H1 (cell line): Measurements from ENCODE around the gene SIGLEC10. TPM values are rescaled to one million over a fixed set of nuclear protein-coding genes. Genes with fewer than 3 reads are reported as not detected.

ENCODE experiments used
- CTCF ChIA-PET: fragments of 300-600 bp; sonication (Branson Sonifier 250); formaldehyde crosslinking; loops from one replicate; lab custom pipeline; 2021; ENCODE audit not compliant: partially characterized antibody; lab: Charles Lee
- POLR2A ChIA-PET: fragments of 300-600 bp; sonication (Branson Sonifier 250); formaldehyde crosslinking; loops from one replicate; lab custom pipeline; 2021; ENCODE audit warnings: inconsistent platforms; ENCODE audit not compliant: partially characterized antibody; lab: Charles Lee
- DNase-seq, 2 experiments: peaks; one replicate each; pipeline versions ENCODE4 v3.0.0 to v3.0.0-alpha.2; 2010 to 2022; ENCODE audit warnings: low spot score in 2 of 2, low read depth in 1 of 2, mixed read lengths in 1 of 2
- FAIRE-seq: peaks from 2 replicates; lab custom pipeline; 2011; peaks lifted over from hg19 to GRCh38; lab: Jason Lieb, UNC
- H2AFZ ChIP-seq: 2 replicates; pipeline ENCODE4 v1.8.1; 2012; ENCODE audit warnings: low read length, inconsistent platforms
- H2AK5ac ChIP-seq: 2 replicates; pipeline ENCODE4 v1.6.1; 2013; ENCODE audit warnings: low read depth, low read length
- H2BK120ac ChIP-seq: replicated peaks from 2 replicates; pipeline ENCODE3; 2013; ENCODE audit warnings: low read depth, low read length, inconsistent platforms
- H2BK12ac ChIP-seq: 2 replicates; pipeline ENCODE4 v1.6.1; 2013; ENCODE audit warnings: low read depth, low read length
- H2BK15ac ChIP-seq: 2 replicates; pipeline ENCODE4 v1.6.1; 2013; ENCODE audit warnings: low read length
- H2BK20ac ChIP-seq: 2 replicates; pipeline ENCODE4 v1.6.1; 2013; ENCODE audit warnings: low read length
- H2BK5ac ChIP-seq: 2 replicates; pipeline ENCODE4 v1.6.1; 2013; ENCODE audit warnings: low read depth, low read length
- H3K14ac ChIP-seq: 2 replicates; pipeline ENCODE4 v1.6.1; 2013; ENCODE audit warnings: inconsistent platforms; ENCODE audit not compliant: insufficient read length
- H3K18ac ChIP-seq: 2 replicates; pipeline ENCODE4 v1.6.1; 2013; ENCODE audit warnings: low read length; ENCODE audit errors: extremely low read depth
- H3K23ac ChIP-seq: 2 replicates; pipeline ENCODE4 v1.6.1; 2013; ENCODE audit warnings: inconsistent platforms; ENCODE audit not compliant: insufficient read length
- H3K23me2 ChIP-seq: 2 replicates; pipeline ENCODE4 v1.6.1; 2013; ENCODE audit warnings: low read depth, low read length
- H3K27ac ChIP-seq: 2 replicates; pipeline ENCODE4 v1.6.1; 2011; ENCODE audit warnings: low read depth, low read length, inconsistent platforms
- H3K27me3 ChIP-seq, 4 experiments: replicated peaks in 1 of 4; 1 replicate in 1 of 4; 2 replicates in 3 of 4; pipeline versions ENCODE4 v1.6.1 to v1.8.1; 2011 to 2013; ENCODE audit warnings: low read length in 3 of 4, mild to moderate bottlenecking in 3 of 4, inconsistent platforms in 2 of 4, mixed read lengths in 2 of 4, moderate library complexity in 1 of 4; ENCODE audit not compliant: control insufficient read depth in 3 of 4, insufficient read depth in 3 of 4; ENCODE audit errors: extremely low read depth in 1 of 4
- H3K36me3 ChIP-seq, 4 experiments: 2 replicates each; pipeline versions ENCODE4 v1.6.1 to v1.8.1; 2011 to 2013; ENCODE audit warnings: mild to moderate bottlenecking in 4 of 4, low read length in 3 of 4, moderate library complexity in 2 of 4, control low read depth in 1 of 4, inconsistent platforms in 1 of 4; ENCODE audit not compliant: insufficient read depth in 4 of 4, control insufficient read depth in 2 of 4
- H3K4ac ChIP-seq: replicated peaks from 2 replicates; pipeline ENCODE3; 2013; ENCODE audit warnings: low read length, low read depth, mixed read lengths, inconsistent platforms; ENCODE audit not compliant: insufficient read length
- H3K4me1 ChIP-seq, 4 experiments: replicated peaks in 1 of 4; 1 replicate in 1 of 4; 2 replicates in 3 of 4; pipeline versions ENCODE4 v1.6.1 to v1.8.1; 2011 to 2013; ENCODE audit warnings: low read length in 3 of 4, inconsistent platforms in 2 of 4, mixed read lengths in 1 of 4; ENCODE audit not compliant: insufficient read depth in 4 of 4, control insufficient read depth in 3 of 4
- H3K4me2 ChIP-seq, 2 experiments: 2 replicates each; pipeline versions ENCODE4 v1.6.1 to v1.8.1; 2011 to 2013; ENCODE audit warnings: low read depth in 2 of 2, low read length in 2 of 2, control low read depth in 1 of 2, inconsistent platforms in 1 of 2, mild to moderate bottlenecking in 1 of 2; ENCODE audit not compliant: insufficient read depth in 1 of 2
- H3K4me3 ChIP-seq, 4 experiments: fragments of 200-600, 300-600 bp in 1 of 4; sonication (generic), shearing (Covaris generic), sonication (Bioruptor Twin) in 1 of 4; 2 replicates each; pipeline versions ENCODE4 v1.5.1 to v1.8.1; 2011 to 2016; ENCODE audit warnings: low read length in 4 of 4, low read depth in 3 of 4, control low read depth in 2 of 4, inconsistent platforms in 2 of 4, mild to moderate bottlenecking in 2 of 4, mixed read lengths in 1 of 4, moderate library complexity in 1 of 4; ENCODE audit not compliant: insufficient read depth in 2 of 4; ENCODE audit errors: extremely low read depth in 1 of 4
- H3K56ac ChIP-seq: replicated peaks from 2 replicates; pipeline ENCODE3; 2013; ENCODE audit warnings: low read depth, mild to moderate bottlenecking, mixed read lengths, low read length, inconsistent platforms; ENCODE audit not compliant: insufficient read length
- H3K79me1 ChIP-seq: 2 replicates; pipeline ENCODE4 v1.6.1; 2013; ENCODE audit warnings: low read depth, low read length, control low read depth
- H3K79me2 ChIP-seq, 2 experiments: 2 replicates each; pipeline versions ENCODE4 v1.6.1 to v1.8.1; 2012 to 2013; ENCODE audit warnings: low read length in 2 of 2, mild to moderate bottlenecking in 2 of 2, inconsistent platforms in 1 of 2; ENCODE audit not compliant: insufficient read depth in 2 of 2, control insufficient read depth in 1 of 2
- H3K9ac ChIP-seq, 4 experiments: replicated peaks in 1 of 4; 1 replicate in 1 of 4; 2 replicates in 3 of 4; pipeline versions ENCODE4 v1.6.1 to v1.8.1; 2011 to 2013; ENCODE audit warnings: low read depth in 3 of 4, low read length in 3 of 4, control low read depth in 2 of 4, mild to moderate bottlenecking in 2 of 4, moderate library complexity in 2 of 4, inconsistent platforms in 1 of 4; ENCODE audit errors: extremely low read depth in 1 of 4
- H3K9me3 ChIP-seq, 2 experiments: 2 replicates each; pipeline versions ENCODE4 v1.6.1 to v1.8.1; 2012 to 2013; ENCODE audit warnings: mild to moderate bottlenecking in 2 of 2, moderate library complexity in 2 of 2, control low read depth in 1 of 2, inconsistent platforms in 1 of 2, low read depth in 1 of 2, low read length in 1 of 2, mixed read lengths in 1 of 2; ENCODE audit not compliant: insufficient read depth in 2 of 2
- H4K20me1 ChIP-seq, 2 experiments: replicated peaks in 1 of 2; 2 replicates each; pipeline versions ENCODE3 to v1.8.1; 2011 to 2013; ENCODE audit warnings: inconsistent platforms in 2 of 2, low read length in 2 of 2, mild to moderate bottlenecking in 1 of 2; ENCODE audit not compliant: insufficient read depth in 2 of 2, control insufficient read depth in 1 of 2
- H4K5ac ChIP-seq: 2 replicates; pipeline ENCODE4 v1.6.1; 2013; ENCODE audit warnings: low read length, low read depth, mixed read lengths, inconsistent platforms; ENCODE audit not compliant: insufficient read length
- H4K8ac ChIP-seq: 2 replicates; pipeline ENCODE4 v1.8.0; 2013; ENCODE audit warnings: mild to moderate bottlenecking, moderate library complexity, low read length, inconsistent platforms; ENCODE audit not compliant: insufficient read depth; ENCODE audit errors: extremely low read depth
- H4K91ac ChIP-seq: replicated peaks from 2 replicates; pipeline ENCODE3; 2013; ENCODE audit warnings: low read length, mixed read lengths, inconsistent platforms; ENCODE audit not compliant: insufficient read length
- EZH2 ChIP-seq: fragments of 200-600 bp; sonication (generic); IDR thresholded peaks from 2 replicates; pipeline ENCODE4 v1.7.1; 2012; ENCODE audit warnings: low read depth, mild to moderate bottlenecking, moderate library complexity, low read length, inconsistent platforms; ENCODE audit not compliant: severe bottlenecking
- RAD21 ChIP-seq, 2 experiments: IDR thresholded peaks in 1 of 2; conservative IDR thresholded peaks in 1 of 2; 2 replicates each; pipeline ENCODE4 v1.6.1; 2011; ENCODE audit warnings: low read depth in 2 of 2, low read length in 2 of 2, improper control_type of control experiment in 1 of 2, inconsistent platforms in 1 of 2, mild to moderate bottlenecking in 1 of 2, moderate library complexity in 1 of 2
- WGBS, 2 experiments: shearing (Covaris generic) in 1 of 2; methylation state at CpG; one replicate each; pipeline versions ENCODE4 v1.1.6 to v1.1.7; 2013 to 2015; ENCODE audit warnings: low lambda C conversion rate in 2 of 2, mixed read lengths in 2 of 2, inconsistent platforms in 1 of 2, low coverage in 1 of 2, missing lambda C conversion rate in 1 of 2; ENCODE audit not compliant: insufficient replicate concordance in 2 of 2, insufficient coverage in 1 of 2, insufficient read length in 1 of 2; ENCODE audit errors: extremely low coverage in 1 of 2, missing lambda C conversion rate in 1 of 2; 5-methylcytosine and 5-hydroxymethylcytosine counted together
- polyA plus RNA-seq, 7 experiments: library from polyadenylated mRNA; depleted of rRNA in 3 of 7; stranded (reverse) in 5 of 7; unstranded in 2 of 7; fragments of >200 nt in 5 of 7; fragments of 200-250 nt in 2 of 7; gene quantifications; 1 replicate in 5 of 7; 2 replicates in 1 of 7; 4 replicates in 1 of 7; pipeline versions ENCODE4 v1.2.1 to v1.2.3, GENCODE V29; 2011 to 2013; ENCODE audit warnings: missing spikeins in 2 of 7, mixed read lengths in 2 of 7
- total RNA-seq: library from RNA; stranded (reverse); fragmentation: NEBNext Ultra II Directional; extraction: Animal tissue kit (Norgen Biotek cat#: 25700); gene quantifications from 2 replicates; pipeline ENCODE4 v1.2.1, GENCODE V29; 2021
- TF ChIP-seq, protein P1 (sequence below), 3 experiments: IDR thresholded peaks; 1 replicate in 2 of 3; 2 replicates in 1 of 3; pipeline versions ENCODE4 v1.5.1 to v1.6.1; 2011; ENCODE audit warnings: low read length in 3 of 3, mild to moderate bottlenecking in 3 of 3, inconsistent platforms in 2 of 3, low read depth in 1 of 3, moderate library complexity in 1 of 3; ENCODE audit not compliant: insufficient read depth in 1 of 3; ENCODE audit errors: control extremely low read depth in 1 of 3

Gene SIGLEC10
- total and polyA plus RNA-seq, 2 of the 8 experiments (the other 6 are each of a cell fraction or from before 2014, with no cell fraction given) = 0.06 TPM; not detected in 1

DNA sequence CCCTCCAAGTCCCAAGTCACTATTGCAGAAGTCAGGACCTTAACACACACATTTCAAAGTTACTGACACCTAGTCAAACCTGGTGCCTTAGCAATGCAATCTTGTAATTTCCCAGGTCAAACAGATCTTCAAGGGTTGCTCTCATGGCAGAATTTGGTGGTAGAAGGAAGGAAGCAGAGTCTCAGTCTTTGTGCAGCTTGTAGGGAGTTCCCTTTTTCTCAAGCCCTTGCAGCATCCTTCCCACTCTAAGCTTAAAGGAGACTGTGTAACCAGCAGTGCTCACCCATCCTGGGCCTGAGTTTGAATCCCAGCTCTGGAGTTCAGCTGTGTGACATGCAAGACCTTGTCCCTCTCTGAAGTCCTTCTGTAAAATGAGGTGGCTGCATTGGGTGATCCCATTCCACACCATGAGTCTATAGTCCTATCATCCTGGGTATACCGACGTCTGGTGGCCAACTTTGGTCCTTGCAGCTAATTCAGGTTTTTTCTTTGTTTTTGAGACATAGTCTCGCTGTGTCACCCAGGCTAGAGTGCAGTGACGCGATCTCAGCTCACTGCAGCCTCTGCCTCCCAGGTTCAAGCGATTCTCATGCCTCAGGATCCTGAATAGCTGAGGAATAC is 9.8 kb downstream of the SIGLEC10 start:
- ChIA-PET CTCF (interaction anchor here (0.6 to 7.5 kb wide), 21 partner anchors 11 to 576 kb away, joined by 3 to 74 read pairs (median 4); partner anchors contain the start of genes CLDND2, SIGLEC10 and VSIG10L), POLR2A (interaction anchor here (1.0 to 2.1 kb wide), 3 partner anchors 10 to 42 kb away, joined by 3 to 9 read pairs (median 4); partner anchors contain the start of genes ETFB and SIGLEC10)
- Histone ChIP-seq H2AFZ (no peak overlapping the region), H2BK5ac (0 out of 2 replicates have a peak overlapping the region, but pooled peaks have one; percentile 32), H4K5ac (no peak overlapping the region), H2BK15ac (no peak overlapping the region), H2BK12ac (no peak overlapping the region), H3K4me1 (peaks cover 0 to 13% (median 4%) of the 10 kb centered on the region in 4 experiments; a peak in 6 of 7 replicates), H3K36me3 (peaks cover 0 to 7% (median 2%) of the 10 kb centered on the region in 4 experiments; a peak in 2 of 8 replicates), H3K56ac (no peak overlapping the region), H3K27me3 (no peaks in the 10 kb centered on the region), H3K23ac (no peak overlapping the region), H3K79me2 (no peaks in the 10 kb centered on the region), H4K91ac (no peak overlapping the region), H2BK120ac (no peak overlapping the region), H4K20me1 (no peaks in the 10 kb centered on the region), H3K4ac (no peak overlapping the region), H3K4me3 (no peak overlapping the region), H3K4me2 (no peak overlapping the region), H3K23me2 (peaks cover 2% of the 10 kb centered on the region; the same call in 1 of the 2 replicates), H3K18ac (no peak overlapping the region; the same call in 1 of the 2 replicates), H3K79me1 (no peaks in the 10 kb centered on the region), H3K9me3 (peaks cover 9 to 18% of the 10 kb centered on the region in 2 experiments; a peak in 3 of 4 replicates), H3K27ac (no peak overlapping the region), H2AK5ac (no peak overlapping the region), H3K14ac (no peak overlapping the region), H2BK20ac (no peak overlapping the region), H4K8ac (no peak overlapping the region), H3K9ac (no peak overlapping the region)
- DNase-seq = no peak
- TF ChIP-seq, protein P1, sequence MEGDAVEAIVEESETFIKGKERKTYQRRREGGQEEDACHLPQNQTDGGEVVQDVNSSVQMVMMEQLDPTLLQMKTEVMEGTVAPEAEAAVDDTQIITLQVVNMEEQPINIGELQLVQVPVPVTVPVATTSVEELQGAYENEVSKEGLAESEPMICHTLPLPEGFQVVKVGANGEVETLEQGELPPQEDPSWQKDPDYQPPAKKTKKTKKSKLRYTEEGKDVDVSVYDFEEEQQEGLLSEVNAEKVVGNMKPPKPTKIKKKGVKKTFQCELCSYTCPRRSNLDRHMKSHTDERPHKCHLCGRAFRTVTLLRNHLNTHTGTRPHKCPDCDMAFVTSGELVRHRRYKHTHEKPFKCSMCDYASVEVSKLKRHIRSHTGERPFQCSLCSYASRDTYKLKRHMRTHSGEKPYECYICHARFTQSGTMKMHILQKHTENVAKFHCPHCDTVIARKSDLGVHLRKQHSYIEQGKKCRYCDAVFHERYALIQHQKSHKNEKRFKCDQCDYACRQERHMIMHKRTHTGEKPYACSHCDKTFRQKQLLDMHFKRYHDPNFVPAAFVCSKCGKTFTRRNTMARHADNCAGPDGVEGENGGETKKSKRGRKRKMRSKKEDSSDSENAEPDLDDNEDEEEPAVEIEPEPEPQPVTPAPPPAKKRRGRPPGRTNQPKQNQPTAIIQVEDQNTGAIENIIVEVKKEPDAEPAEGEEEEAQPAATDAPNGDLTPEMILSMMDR (IDR thresholded peaks at IDR 0.05; ENCODE audit: control extremely low read depth in 1 of 3, insufficient read depth in 1 of 3, low read depth in 1 of 3, low read length in 3 of 3) = peak; percentile 7 to 77 (median 64)
- TF ChIP-seq EZH2 = no peak
- peak; percentile 54 to 69 for TF ChIP-seq RAD21 (IDR thresholded peaks at IDR 0.05 in 1 of 2, conservative IDR thresholded peaks at IDR 0.05 in 1 of 2; ENCODE audit: low read depth in 2 of 2, low read length in 2 of 2)
- 56% methylated on average over 6 of the region's 6 CpGs; no CpG with 5 or more reads in 1 of the 2 experiments for WGBS, 2 experiments
- no peak for FAIRE-seq
